HUES48 (cell line): ENCODE results near the gene TMEM167A.

Source experiments
- H3K27ac ChIP-seq: one replicate; pipeline ENCODE4 v1.7.0; 2013; ENCODE audit warnings: low read depth, low read length, inconsistent platforms
- H3K27me3 ChIP-seq: 2 replicates; pipeline ENCODE4 v1.6.1; 2013; ENCODE audit warnings: mild to moderate bottlenecking, low read length; ENCODE audit not compliant: control insufficient read depth, insufficient read depth
- H3K36me3 ChIP-seq: 2 replicates; pipeline ENCODE4 v1.6.1; 2013; ENCODE audit warnings: low read length; ENCODE audit not compliant: control insufficient read depth, insufficient read depth
- H3K4me1 ChIP-seq: 2 replicates; pipeline ENCODE4 v1.6.1; 2013; ENCODE audit warnings: mild to moderate bottlenecking, low read length; ENCODE audit not compliant: control insufficient read depth, insufficient read depth
- H3K4me3 ChIP-seq: 2 replicates; pipeline ENCODE4 v1.5.1; 2013; ENCODE audit warnings: mild to moderate bottlenecking, low read depth, low read length
- H3K9ac ChIP-seq: 2 replicates; pipeline ENCODE4 v1.6.1; 2013; ENCODE audit warnings: mild to moderate bottlenecking, low read depth, low read length, moderate library complexity
- H3K9me3 ChIP-seq: 2 replicates; pipeline ENCODE4 v1.6.1; 2013; ENCODE audit warnings: low read length; ENCODE audit not compliant: control insufficient read depth, insufficient read depth

TMEM167A gene

GRCh38 chr5:83034528-83035207, 42.5 kb downstream of the TMEM167A start:
- Histone ChIP-seq H3K4me1 (peaks cover 27% of the 10 kb centered on the region), H3K9me3 (no peaks in the 10 kb centered on the region)

GRCh38 chr5:83034036-83034435, 43.2 kb downstream of the TMEM167A start:
- H3K9me3 ChIP-seq, result no peaks in the 10 kb centered on the region
- peaks cover 27% of the 10 kb centered on the region for H3K4me1 ChIP-seq
- no peak overlapping the region for H3K9ac ChIP-seq
- H3K4me3 ChIP-seq, result no peak overlapping the region
- H3K36me3 ChIP-seq, result no peaks in the 10 kb centered on the region
- H3K27me3 ChIP-seq, result no peaks in the 10 kb centered on the region
- H3K27ac ChIP-seq, result no peak overlapping the region

More at GRCh38 chr5:83034528-83035207, 42.5 kb downstream of the TMEM167A start:
- no peak overlapping the region for H3K4me3 ChIP-seq
- no peak overlapping the region for H3K9ac ChIP-seq
- H3K27ac ChIP-seq, result no peak overlapping the region
- no peaks in the 10 kb centered on the region for H3K36me3 ChIP-seq
- H3K27me3 ChIP-seq, result no peaks in the 10 kb centered on the region

GRCh38 chr5:83031381-83031780, 45.8 kb downstream of the TMEM167A start:
- no peaks in the 10 kb centered on the region for H3K36me3 ChIP-seq
- no peak overlapping the region for H3K27ac ChIP-seq
- no peaks in the 10 kb centered on the region for H3K9me3 ChIP-seq

GRCh38 chr5:83029912-83030311, 47.3 kb downstream of the TMEM167A start:
- H3K4me1 ChIP-seq, result peaks cover 34% of the 10 kb centered on the region
- no peak overlapping the region for H3K27ac ChIP-seq
- H3K9ac ChIP-seq, result no peak overlapping the region
- H3K4me3 ChIP-seq, result no peak overlapping the region
- no peaks in the 10 kb centered on the region for H3K9me3 ChIP-seq
- no peaks in the 10 kb centered on the region for H3K27me3 ChIP-seq
- H3K36me3 ChIP-seq, result no peaks in the 10 kb centered on the region

More at GRCh38 chr5:83031381-83031780, 45.8 kb downstream of the TMEM167A start:
- Histone ChIP-seq H3K4me3 (no peak overlapping the region), H3K27me3 (no peaks in the 10 kb centered on the region), H3K4me1 (peaks cover 32% of the 10 kb centered on the region), H3K9ac (no peak overlapping the region)

GRCh38 chr5:83026930-83027687, 50.1 kb downstream of the TMEM167A start:
- peak overlapping the region; percentile 99 for H3K27ac ChIP-seq
- no peaks in the 10 kb centered on the region for H3K9me3 ChIP-seq
- H3K27me3 ChIP-seq, result no peaks in the 10 kb centered on the region
- peak overlapping the region; percentile 45; the same call in 1 of the 2 replicates for H3K9ac ChIP-seq
- H3K4me1 ChIP-seq, result peaks cover 29% of the 10 kb centered on the region
- no peaks in the 10 kb centered on the region for H3K36me3 ChIP-seq
- peak overlapping the region; percentile 31; the same call in 1 of the 2 replicates for H3K4me3 ChIP-seq

- Histone ChIP-seq H3K4me1 (peaks cover 29% of the 10 kb centered on the region), H3K4me3 (peak overlapping the region; percentile 31; the same call in 1 of the 2 replicates), H3K27ac (peak overlapping the region; percentile 99), H3K36me3 (no peaks in the 10 kb centered on the region), H3K27me3 (no peaks in the 10 kb centered on the region), H3K9ac (peak overlapping the region; percentile 45; the same call in 1 of the 2 replicates), H3K9me3 (no peaks in the 10 kb centered on the region)
Observed at GRCh38 chr5:83026516-83026915, 50.7 kb downstream of the TMEM167A start.

- Histone ChIP-seq H3K27me3 (no peaks in the 10 kb centered on the region), H3K27ac (peak overlapping the region; percentile 99), H3K4me3 (0 out of 2 replicates have a peak overlapping the region, but pooled peaks have one; percentile 2), H3K9ac (no peak overlapping the region; the same call in 1 of the 2 replicates), H3K9me3 (no peaks in the 10 kb centered on the region), H3K36me3 (no peaks in the 10 kb centered on the region), H3K4me1 (peaks cover 29% of the 10 kb centered on the region)
Observed at GRCh38 chr5:83025690-83026478, 51.3 kb downstream of the TMEM167A start.

- H3K4me1 ChIP-seq, result peaks cover 37% of the 10 kb centered on the region
- no peaks in the 10 kb centered on the region for H3K9me3 ChIP-seq
- no peak overlapping the region for H3K27ac ChIP-seq
- H3K9ac ChIP-seq, result no peak overlapping the region
- no peaks in the 10 kb centered on the region for H3K27me3 ChIP-seq
- H3K36me3 ChIP-seq, result no peaks in the 10 kb centered on the region
- H3K4me3 ChIP-seq, result no peak overlapping the region
Observed at GRCh38 chr5:83022334-83022733, 54.9 kb downstream of the TMEM167A start.

- no peaks in the 10 kb centered on the region for H3K36me3 ChIP-seq
- no peak overlapping the region for H3K27ac ChIP-seq
- no peaks in the 10 kb centered on the region for H3K27me3 ChIP-seq
- no peaks in the 10 kb centered on the region for H3K9me3 ChIP-seq
- peaks cover 19% of the 10 kb centered on the region; the same call in 1 of the 2 replicates for H3K4me1 ChIP-seq
- no peak overlapping the region for H3K4me3 ChIP-seq
- H3K9ac ChIP-seq, result no peak overlapping the region
Observed at GRCh38 chr5:83015676-83016075, 61.5 kb downstream of the TMEM167A start.

GRCh38 chr5:83011985-83012384, 65.2 kb downstream of the TMEM167A start:
- peaks cover 20% of the 10 kb centered on the region for H3K4me1 ChIP-seq

More at GRCh38 chr5:83011985-83012384, 65.2 kb downstream of the TMEM167A start:
- Histone ChIP-seq H3K9me3 (no peaks in the 10 kb centered on the region), H3K27me3 (no peaks in the 10 kb centered on the region), H3K27ac (no peak overlapping the region), H3K4me3 (no peak overlapping the region), H3K9ac (no peak overlapping the region), H3K36me3 (no peaks in the 10 kb centered on the region)
